Measurements from ENCODE around the gene IPPK. TPM values are rescaled to one million over a fixed set of nuclear protein-coding genes. Genes with fewer than 3 reads are reported as not detected.

IPPK gene
- total RNA-seq, 1 experiment from 2014 or later: 15.4 TPM

GRCh38 chr9:92616655-92617111, 53.2 kb downstream of the IPPK start (continued):
- TF ChIP-seq YY1 (IDR thresholded peaks at IDR 0.05; ENCODE audit: extremely low read depth, insufficient replicate concordance, low read depth, low read length): no peak

GRCh38 chr9:92616199-92616641, 53.7 kb downstream of the IPPK start:
- Histone ChIP-seq H3K4me3 (replicated peaks in 1 of 2; ENCODE audit: low read depth in 1 of 2, low read length in 2 of 2) (no peak overlapping the region), H3K27ac (ENCODE audit: low read depth, low read length) (no peak overlapping the region), H3K9me2 (ENCODE audit: insufficient read depth) (no peaks in the 10 kb centered on the region), H3K4me2 (ENCODE audit: low read length) (no peak overlapping the region), H3K4me1 (ENCODE audit: control insufficient read depth in 1 of 2, insufficient read depth in 2 of 2, low read length in 2 of 2) (no peaks in the 10 kb centered on the region), H3K36me3 (ENCODE audit: control insufficient read depth in 1 of 2, insufficient read depth in 2 of 2, low read length in 2 of 2) (peaks cover 5 to 11% of the 10 kb centered on the region in 2 experiments; a peak in 3 of 4 replicates), H4K20me1 (ENCODE audit: insufficient read depth) (no peaks in the 10 kb centered on the region), H3K27me3 (ENCODE audit: insufficient read depth, low read length) (no peaks in the 10 kb centered on the region), H2AFZ (ENCODE audit: low read depth, low read length, poor library complexity, severe bottlenecking) (no peak overlapping the region), H3K79me2 (ENCODE audit: insufficient read depth, low read length) (no peaks in the 10 kb centered on the region), H3K9ac (ENCODE audit: low read length) (no peak overlapping the region), H3K9me3 (ENCODE audit: control insufficient read depth in 1 of 2, insufficient read depth in 1 of 2, low read depth in 1 of 2, low read length in 2 of 2) (no peaks in the 10 kb centered on the region)
- ChIA-PET CTCF (no interaction called here), POLR2A (no interaction called here), RAD21 (ENCODE audit: low non-redundant PET in 1 of 2, low total read pairs in 2 of 2, uncharacterized antibody in 2 of 2, unreplicated experiment in 2 of 2) (no interaction called here)
- BruUV-seq (replicated peaks): no TSS peak
- TF ChIP-seq EGR1 (IDR thresholded peaks at IDR 0.05; ENCODE audit: low read depth) (no peak), JUND (IDR thresholded peaks at IDR 0.05) (no peak), CTCF (IDR thresholded peaks at IDR 0.05 in 2 of 3, conservative IDR thresholded peaks at IDR 0.05 in 1 of 3; ENCODE audit: borderline replicate concordance in 1 of 3, insufficient read depth in 1 of 3, low read depth in 2 of 3, low read length in 2 of 3) (no peak), POLR2A (IDR thresholded peaks at IDR 0.05; ENCODE audit: borderline replicate concordance, extremely low read depth, insufficient read depth, insufficient read length) (no peak), ZNF274 (IDR thresholded peaks at IDR 0.05; ENCODE audit: low read depth, low read length) (no peak), ZBTB33 (IDR thresholded peaks at IDR 0.05; ENCODE audit: extremely low read depth, insufficient replicate concordance, low read length) (no peak), CBX3 (IDR thresholded peaks at IDR 0.05; ENCODE audit: low read depth) (no peak), ZFX (IDR thresholded peaks at IDR 0.05) (no peak), REST (IDR thresholded peaks at IDR 0.05; ENCODE audit: low read depth) (no peak), FOSL1 (IDR thresholded peaks at IDR 0.05; ENCODE audit: low read depth) (no peak), EZH2phosphoT487 (IDR thresholded peaks at IDR 0.05; ENCODE audit: borderline replicate concordance) (no peak), CEBPB (IDR thresholded peaks at IDR 0.05; ENCODE audit: low read depth) (no peak), SIN3A (IDR thresholded peaks at IDR 0.05; ENCODE audit: low read depth) (no peak), ELF1 (IDR thresholded peaks at IDR 0.05; ENCODE audit: borderline replicate concordance, low read depth) (no peak)
- ATAC-seq (no peak), DNase-seq (ENCODE audit: low read depth, low spot score) (no peak)
- intact Hi-C loops (cut with micrococcal nuclease): no loop called here

All from HCT116 (cell line).